Hepatocyte (in vitro differentiated cells): ENCODE results near the gene UBR1. TPM values are rescaled to one million over a fixed set of nuclear protein-coding genes. Genes with fewer than 3 reads are reported as not detected.

Experiments
- DNase-seq: peaks from one replicate; pipeline ENCODE4 v3.0.0-alpha.2; 2016; ENCODE audit warnings: low spot score
- H2AFZ ChIP-seq: fragments of 200-600 bp; sonication (generic); 2 replicates; pipeline ENCODE4 v1.6.0; 2016; ENCODE audit warnings: antibody characterized with exemption, mild to moderate bottlenecking
- H3K27ac ChIP-seq: fragments of 200-600 bp; sonication (generic); 2 replicates; pipeline ENCODE4 v1.5.1; 2016; ENCODE audit warnings: mild to moderate bottlenecking
- H3K27me3 ChIP-seq: fragments of 200-600 bp; sonication (generic); 2 replicates; pipeline ENCODE4 v1.6.1; 2016
- H3K36me3 ChIP-seq: fragments of 200-600 bp; sonication (generic); replicated peaks from 2 replicates; pipeline ENCODE4 v1.5.1; 2016; ENCODE audit warnings: low read depth; ENCODE audit not compliant: insufficient read depth
- H3K4me1 ChIP-seq: fragments of 200-600 bp; sonication (generic); 2 replicates; pipeline ENCODE4 v1.5.1; 2016; ENCODE audit warnings: mild to moderate bottlenecking, moderate library complexity; ENCODE audit not compliant: insufficient read depth
- H3K4me2 ChIP-seq: fragments of 200-600 bp; sonication (generic); 2 replicates; pipeline ENCODE4 v1.6.0; 2016
- H3K4me3 ChIP-seq: fragments of 200-600 bp; sonication (generic); 2 replicates; pipeline ENCODE4 v1.5.1; 2016; ENCODE audit warnings: mild to moderate bottlenecking
- H3K79me2 ChIP-seq: fragments of 200-600 bp; sonication (generic); 2 replicates; pipeline ENCODE4 v1.6.0; 2017; ENCODE audit warnings: mild to moderate bottlenecking
- H3K9me2 ChIP-seq: fragments of 200-600 bp; sonication (generic); replicated peaks from 2 replicates; pipeline ENCODE4 v1.6.0; 2017; ENCODE audit warnings: mild to moderate bottlenecking; ENCODE audit not compliant: insufficient read depth
- H3K9me3 ChIP-seq: fragments of 200-600 bp; sonication (generic); 2 replicates; pipeline ENCODE4 v1.5.1; 2016; ENCODE audit warnings: low read depth, mild to moderate bottlenecking
- H4K20me1 ChIP-seq: fragments of 200-600 bp; sonication (generic); 2 replicates; pipeline ENCODE4 v1.6.0; 2016; ENCODE audit warnings: mild to moderate bottlenecking; ENCODE audit not compliant: insufficient read depth, poor library complexity, severe bottlenecking
- CTCF ChIP-seq: fragments of 200-600 bp; sonication (generic); IDR thresholded peaks from 2 replicates; pipeline ENCODE4 v1.5.1; 2016; ENCODE audit warnings: antibody characterized with exemption, mild to moderate bottlenecking; ENCODE audit not compliant: poor library complexity
- EZH2 ChIP-seq: fragments of 200-600 bp; sonication (generic); IDR thresholded peaks from 2 replicates; pipeline ENCODE4 v1.6.1; 2016; ENCODE audit warnings: antibody characterized with exemption, mild to moderate bottlenecking, borderline replicate concordance
- EZH2phosphoT487 ChIP-seq: fragments of 200-600 bp; sonication (generic); IDR thresholded peaks from one replicate; pipeline ENCODE4 v1.6.1; 2018; ENCODE audit warnings: antibody characterized with exemption, mild to moderate bottlenecking, low read depth, moderate library complexity; ENCODE audit not compliant: unreplicated experiment, severe bottlenecking
- WGBS: methylation state at CpG from one replicate; pipeline ENCODE4 v1.1.6; 2016; ENCODE audit warnings: low lambda C conversion rate; ENCODE audit errors: missing lambda C conversion rate; 5-methylcytosine and 5-hydroxymethylcytosine counted together
- polyA plus RNA-seq: library from polyadenylated mRNA; unstranded; fragments of >200 nt; fragmentation: Nextera tagmentation; extraction: Ambion mirVana; gene quantifications from 2 replicates; pipeline ENCODE4 v1.2.1, GENCODE V29; 2016
- total RNA-seq: library from RNA; depleted of rRNA; stranded (reverse); fragments of >200 nt; gene quantifications from 2 replicates; pipeline ENCODE4 v1.2.3, GENCODE V29; 2014

The UBR1 gene
- total and polyA plus RNA-seq, 2 experiments from 2014 or later: 14.8 to 32.5 TPM

GRCh38 chr15:43099105-43099845, 6.6 kb downstream of the UBR1 start:
- WGBS: 98% methylated on average over 10 of the region's 10 CpGs
- Histone ChIP-seq H3K4me2 (no peak overlapping the region), H3K4me1 (peaks cover 25% of the 10 kb centered on the region), H2AFZ (no peak overlapping the region), H3K36me3 (no peaks in the 10 kb centered on the region), H3K9me3 (no peaks in the 10 kb centered on the region), H3K79me2 (peaks cover 93% of the 10 kb centered on the region), H3K27me3 (no peaks in the 10 kb centered on the region), H3K4me3 (no peak overlapping the region), H3K9me2 (no peaks in the 10 kb centered on the region), H4K20me1 (peaks cover 8% of the 10 kb centered on the region), H3K27ac (no peak overlapping the region)
- TF ChIP-seq CTCF: no peak
- no peak for TF ChIP-seq EZH2
- no peak for TF ChIP-seq EZH2phosphoT487
- DNase-seq: no peak

- Histone ChIP-seq H4K20me1 (peaks cover 8% of the 10 kb centered on the region), H3K79me2 (peaks cover 88% of the 10 kb centered on the region), H3K27ac (no peak overlapping the region), H3K9me2 (no peaks in the 10 kb centered on the region), H3K4me3 (no peak overlapping the region), H2AFZ (no peak overlapping the region), H3K4me2 (no peak overlapping the region), H3K36me3 (no peaks in the 10 kb centered on the region), H3K9me3 (no peaks in the 10 kb centered on the region), H3K27me3 (no peaks in the 10 kb centered on the region), H3K4me1 (peaks cover 24% of the 10 kb centered on the region)
- no peak for DNase-seq
- no peak for TF ChIP-seq EZH2phosphoT487
- no peak for TF ChIP-seq EZH2
- no peak for TF ChIP-seq CTCF
- WGBS: 93% methylated on average over 6 of the region's 6 CpGs
Measured at GRCh38 chr15:43096411-43096810, 9.4 kb downstream of the UBR1 start.

GRCh38 chr15:43095708-43096347, 10.0 kb downstream of the UBR1 start:
- H3K79me2 ChIP-seq: peaks cover 88% of the 10 kb centered on the region
- no peak for TF ChIP-seq EZH2
- no peak for TF ChIP-seq EZH2phosphoT487
- TF ChIP-seq CTCF: no peak

More at GRCh38 chr15:43095708-43096347, 10.0 kb downstream of the UBR1 start:
- Histone ChIP-seq H3K4me3 (no peak overlapping the region), H3K9me3 (no peaks in the 10 kb centered on the region), H3K27ac (peak overlapping the region; percentile 10), H3K4me1 (peaks cover 24% of the 10 kb centered on the region), H3K4me2 (no peak overlapping the region), H3K27me3 (no peaks in the 10 kb centered on the region), H2AFZ (no peak overlapping the region), H3K9me2 (no peaks in the 10 kb centered on the region), H3K36me3 (no peaks in the 10 kb centered on the region), H4K20me1 (peaks cover 8% of the 10 kb centered on the region)
- DNase-seq: no peak
- WGBS: 83% methylated on average over 8 of the region's 8 CpGs
